ENCODE results near the gene CD28. TPM values are rescaled to one million over a fixed set of nuclear protein-coding genes. Genes with fewer than 3 reads are reported as not detected.

Gene CD28
- total RNA-seq, 2 donors from 2014 or later = 1.5 to 1.9 TPM

DNA sequence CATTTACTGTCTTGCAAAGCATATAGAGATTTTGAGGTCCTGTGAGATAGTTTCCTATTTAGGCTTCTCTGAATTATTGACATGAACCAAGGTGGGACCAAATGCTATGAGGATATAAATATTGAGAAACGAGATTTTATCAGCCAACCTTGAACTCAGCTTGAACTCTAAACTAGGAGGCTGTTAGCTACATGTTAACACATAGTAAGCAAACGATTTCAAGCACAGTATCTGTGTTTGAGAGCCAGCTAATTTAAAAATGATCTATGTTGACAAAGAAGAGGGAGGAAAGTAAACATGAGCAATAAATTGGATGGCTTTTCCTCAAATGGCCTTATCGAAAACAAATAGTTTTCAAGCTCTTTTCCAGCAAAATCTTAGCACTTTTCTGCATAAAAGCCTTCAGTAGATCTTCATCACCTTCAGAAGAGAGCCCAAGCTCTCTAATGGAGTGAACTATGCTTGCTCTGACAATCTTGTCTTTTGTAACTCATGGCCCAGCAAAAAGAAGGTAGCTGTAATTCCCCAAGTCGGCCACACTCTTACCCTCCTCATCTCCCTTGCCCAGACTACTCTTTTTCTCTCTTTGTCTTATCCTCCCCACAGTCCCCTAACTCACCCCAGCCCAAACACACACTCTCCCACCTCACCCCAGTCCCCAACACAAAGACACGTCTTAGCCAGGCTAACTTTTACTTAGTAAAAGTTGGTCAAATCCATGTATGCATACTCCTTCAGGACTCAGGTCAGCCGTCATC, 14.7 kb downstream of the CD28 start:
- Histone ChIP-seq H3K4me3 (no peak overlapping the region), H3K27ac (no peak overlapping the region), H3K9me3 (no peaks in the 10 kb centered on the region), H3K27me3 (no peaks in the 10 kb centered on the region), H3K36me3 (no peaks in the 10 kb centered on the region), H3K4me1 (no peaks in the 10 kb centered on the region), H3K9ac (ENCODE audit: low read depth in 2 of 2, low read length in 2 of 2) (no peak overlapping the region)
- intact Hi-C loops (cut with DNase I) = no loop called here
- DNase-seq = no peak
- TF ChIP-seq, protein P1, sequence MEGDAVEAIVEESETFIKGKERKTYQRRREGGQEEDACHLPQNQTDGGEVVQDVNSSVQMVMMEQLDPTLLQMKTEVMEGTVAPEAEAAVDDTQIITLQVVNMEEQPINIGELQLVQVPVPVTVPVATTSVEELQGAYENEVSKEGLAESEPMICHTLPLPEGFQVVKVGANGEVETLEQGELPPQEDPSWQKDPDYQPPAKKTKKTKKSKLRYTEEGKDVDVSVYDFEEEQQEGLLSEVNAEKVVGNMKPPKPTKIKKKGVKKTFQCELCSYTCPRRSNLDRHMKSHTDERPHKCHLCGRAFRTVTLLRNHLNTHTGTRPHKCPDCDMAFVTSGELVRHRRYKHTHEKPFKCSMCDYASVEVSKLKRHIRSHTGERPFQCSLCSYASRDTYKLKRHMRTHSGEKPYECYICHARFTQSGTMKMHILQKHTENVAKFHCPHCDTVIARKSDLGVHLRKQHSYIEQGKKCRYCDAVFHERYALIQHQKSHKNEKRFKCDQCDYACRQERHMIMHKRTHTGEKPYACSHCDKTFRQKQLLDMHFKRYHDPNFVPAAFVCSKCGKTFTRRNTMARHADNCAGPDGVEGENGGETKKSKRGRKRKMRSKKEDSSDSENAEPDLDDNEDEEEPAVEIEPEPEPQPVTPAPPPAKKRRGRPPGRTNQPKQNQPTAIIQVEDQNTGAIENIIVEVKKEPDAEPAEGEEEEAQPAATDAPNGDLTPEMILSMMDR (IDR thresholded peaks at IDR 0.05) = no peak

DNA sequence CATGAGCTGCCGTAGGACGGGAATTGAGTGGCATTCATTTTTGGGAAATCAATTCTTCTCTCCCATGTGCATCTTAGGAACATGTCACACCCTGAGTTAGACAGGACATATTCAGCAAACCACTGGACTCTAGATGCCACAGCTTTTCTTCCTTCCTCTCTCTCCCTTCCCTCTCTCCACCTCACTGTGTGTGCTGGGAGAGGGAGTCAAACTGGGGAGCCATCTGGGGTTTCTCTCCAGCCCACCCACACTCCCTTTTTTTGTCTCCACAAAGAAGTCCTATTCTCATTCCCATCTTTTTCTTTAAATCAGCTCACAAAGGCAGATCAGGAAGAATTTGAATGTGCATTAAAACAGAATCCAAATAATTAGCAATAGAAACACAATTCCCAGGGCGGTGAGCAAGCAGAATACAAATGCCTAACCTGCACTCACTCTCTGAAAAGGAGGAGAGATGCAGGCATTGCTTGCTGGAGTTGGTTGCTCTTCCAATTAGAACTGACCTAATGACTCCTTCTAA, 15.4 kb downstream of the CD28 start:
- no peaks in the 10 kb centered on the region for H3K4me1 ChIP-seq
- no peak for DNase-seq
- H3K4me3 ChIP-seq = no peak overlapping the region
- intact Hi-C loops (cut with DNase I) = no loop called here
- H3K27ac ChIP-seq = no peak overlapping the region
- no peak overlapping the region for H3K9ac ChIP-seq (ENCODE audit: low read depth in 2 of 2, low read length in 2 of 2)
- no peaks in the 10 kb centered on the region for H3K36me3 ChIP-seq
- TF ChIP-seq, protein P1 (IDR thresholded peaks at IDR 0.05) = no peak
- H3K27me3 ChIP-seq = no peaks in the 10 kb centered on the region
- no peaks in the 10 kb centered on the region for H3K9me3 ChIP-seq

DNA sequence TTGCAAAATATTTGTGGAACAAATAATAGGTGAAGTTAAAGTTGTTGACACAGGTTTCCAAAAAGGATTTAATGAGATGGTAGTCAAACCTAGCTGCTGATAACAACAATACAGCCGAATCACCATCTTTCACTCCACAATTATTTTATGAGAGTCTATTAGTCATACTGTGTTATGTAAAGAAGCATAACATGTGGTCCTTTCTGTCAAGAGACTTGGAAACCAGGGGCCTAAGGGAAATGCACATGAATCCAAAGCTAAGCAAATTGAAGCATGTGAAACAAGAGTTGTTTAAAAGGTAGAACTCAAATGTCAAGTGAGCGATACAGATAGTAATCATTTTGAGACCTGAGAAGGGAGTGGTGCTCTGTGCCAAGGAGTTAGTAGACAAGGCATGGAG, 16.0 kb downstream of the CD28 start:
- H3K9ac ChIP-seq (ENCODE audit: low read depth in 2 of 2, low read length in 2 of 2) = no peak overlapping the region
- no peaks in the 10 kb centered on the region for H3K9me3 ChIP-seq
- H3K36me3 ChIP-seq = no peaks in the 10 kb centered on the region
- no peak overlapping the region for H3K4me3 ChIP-seq
- no peaks in the 10 kb centered on the region for H3K4me1 ChIP-seq
- TF ChIP-seq, protein P1 (IDR thresholded peaks at IDR 0.05) = no peak
- no peaks in the 10 kb centered on the region for H3K27me3 ChIP-seq
- DNase-seq = no peak
- H3K27ac ChIP-seq = no peak overlapping the region
- intact Hi-C loops (cut with DNase I) = no loop called here

DNA sequence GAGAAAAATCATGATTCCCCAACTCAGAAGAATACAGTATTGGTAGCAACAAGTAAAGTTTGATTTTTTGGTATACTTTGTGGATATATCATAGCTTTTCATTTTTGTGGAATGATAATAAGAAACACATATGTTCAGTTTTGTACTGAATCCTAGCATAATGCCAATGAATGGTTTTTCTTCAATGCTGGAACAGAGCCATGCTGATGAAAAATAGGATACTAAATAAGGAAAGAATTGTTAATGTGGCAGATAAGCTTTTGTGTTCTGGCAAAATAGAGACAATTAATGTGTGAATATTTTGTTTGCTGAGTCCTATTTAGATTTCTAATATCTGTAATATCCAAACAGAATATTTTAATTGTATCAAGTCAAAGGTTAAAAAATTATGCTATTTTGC, 21.9 kb downstream of the CD28 start:
- H3K4me3 ChIP-seq = no peak overlapping the region
- intact Hi-C loops (cut with DNase I) = no loop called here
- no peak overlapping the region for H3K9ac ChIP-seq (ENCODE audit: low read depth in 2 of 2, low read length in 2 of 2)
- no peaks in the 10 kb centered on the region for H3K27me3 ChIP-seq
- no peak for DNase-seq
- H3K4me1 ChIP-seq = no peaks in the 10 kb centered on the region
- TF ChIP-seq, protein P1 (IDR thresholded peaks at IDR 0.05) = no peak
- no peaks in the 10 kb centered on the region for H3K36me3 ChIP-seq
- H3K9me3 ChIP-seq = no peaks in the 10 kb centered on the region
- no peak overlapping the region for H3K27ac ChIP-seq

DNA sequence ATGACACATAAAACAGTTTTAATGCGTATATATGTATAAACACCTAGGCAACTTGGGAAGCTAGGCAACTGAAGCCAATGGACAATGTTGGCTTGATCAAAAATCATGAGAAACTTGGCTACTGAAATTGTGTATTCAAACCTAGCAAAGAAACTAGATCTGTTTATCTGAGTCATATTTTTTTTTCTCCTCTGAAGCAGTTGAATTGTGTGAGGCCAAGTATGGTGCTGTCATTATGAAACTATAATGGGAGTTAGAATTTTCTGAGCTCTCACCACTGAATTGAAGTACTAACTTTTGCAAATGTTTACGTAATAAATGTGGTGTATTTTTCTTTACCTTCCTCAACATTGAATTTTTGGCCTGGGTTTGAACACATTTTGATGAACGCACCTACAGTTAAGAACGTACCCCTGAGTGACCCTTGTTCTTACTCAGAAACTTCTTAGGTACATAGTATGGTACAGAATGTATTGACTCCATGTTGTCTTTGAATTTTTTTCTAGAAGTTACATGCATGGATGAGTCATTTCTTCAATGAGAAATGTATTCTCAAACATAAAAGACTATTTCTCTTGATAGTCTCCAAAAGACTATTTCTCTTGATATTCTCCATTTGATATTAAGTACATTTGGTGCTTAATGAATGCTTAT, 23.8 kb downstream of the CD28 start:
- intact Hi-C loops (cut with DNase I) = no loop called here
- H3K4me3 ChIP-seq = no peak overlapping the region
- no peak overlapping the region for H3K9ac ChIP-seq (ENCODE audit: low read depth in 2 of 2, low read length in 2 of 2)
- DNase-seq = no peak
- no peak overlapping the region for H3K27ac ChIP-seq
- H3K36me3 ChIP-seq = no peaks in the 10 kb centered on the region
- H3K27me3 ChIP-seq = no peaks in the 10 kb centered on the region
- no peaks in the 10 kb centered on the region for H3K9me3 ChIP-seq
- H3K4me1 ChIP-seq = no peaks in the 10 kb centered on the region
- TF ChIP-seq, protein P1 (IDR thresholded peaks at IDR 0.05) = no peak
